H1 (cell line): ENCODE measurements around the gene SH2D5. TPM values are rescaled to one million over a fixed set of nuclear protein-coding genes. Genes with fewer than 3 reads are reported as not detected.

Source experiments
- ASH2L ChIP-seq: fragments of 200-600, 300-600 bp; sonication (generic); IDR thresholded peaks from one replicate; pipeline ENCODE4 v1.7.1; 2017; ENCODE audit warnings: low read length
- CHD1 ChIP-seq: IDR thresholded peaks from 2 replicates; pipeline ENCODE4 v1.6.1; 2012; ENCODE audit warnings: low read depth, low read length, improper control_type of control experiment
- CHD7 ChIP-seq: fragments of 300-600 bp; sonication (generic); IDR thresholded peaks from 2 replicates; pipeline ENCODE4 v1.7.1; 2012; ENCODE audit warnings: low read length, moderate library complexity, mild to moderate bottlenecking, inconsistent platforms; ENCODE audit not compliant: insufficient replicate concordance
- CTBP2 ChIP-seq: IDR thresholded peaks from 2 replicates; pipeline ENCODE4 v1.7.0; 2011; ENCODE audit warnings: borderline replicate concordance, mild to moderate bottlenecking, moderate library complexity, mixed read lengths, low read length; ENCODE audit not compliant: insufficient read depth, insufficient read length
- HDAC6 ChIP-seq: IDR thresholded peaks from one replicate; pipeline ENCODE4 v1.7.1; 2012; ENCODE audit warnings: low read depth, mild to moderate bottlenecking, inconsistent platforms, low read length, moderate library complexity
- SUZ12 ChIP-seq: fragments of 200-600 bp; sonication (generic); IDR thresholded peaks from 2 replicates; pipeline ENCODE4 v1.6.1; 2012; ENCODE audit warnings: mild to moderate bottlenecking, inconsistent platforms, low read length, moderate library complexity, mixed read lengths
- TAF7 ChIP-seq: optimal IDR thresholded peaks from 2 replicates; pipeline ENCODE3; 2011; ENCODE audit warnings: low read depth, mild to moderate bottlenecking, inconsistent platforms, low read length, moderate library complexity, borderline replicate concordance
- TCF12 ChIP-seq: IDR thresholded peaks from 2 replicates; pipeline ENCODE4 v1.6.1; 2011; ENCODE audit warnings: low read depth, mild to moderate bottlenecking, low read length
- USF2 ChIP-seq: IDR thresholded peaks from 2 replicates; pipeline ENCODE4 v1.6.1; 2011; ENCODE audit warnings: low read length, improper control_type of control experiment
- ZNF274 ChIP-seq: IDR thresholded peaks from 2 replicates; pipeline ENCODE4 v1.7.0; 2012; ENCODE audit warnings: low read length, borderline replicate concordance; ENCODE audit errors: extremely low read depth
- polyA plus RNA-seq, 7 experiments: library from polyadenylated mRNA; depleted of rRNA in 3 of 7; stranded (reverse) in 5 of 7; unstranded in 2 of 7; fragments of >200 nt in 5 of 7; fragments of 200-250 nt in 2 of 7; gene quantifications; 1 replicate in 5 of 7; 2 replicates in 1 of 7; 4 replicates in 1 of 7; pipeline versions ENCODE4 v1.2.1 to v1.2.3, GENCODE V29; 2011 to 2013; ENCODE audit warnings: missing spikeins in 2 of 7, mixed read lengths in 2 of 7
- total RNA-seq: library from RNA; stranded (reverse); fragmentation: NEBNext Ultra II Directional; extraction: Animal tissue kit (Norgen Biotek cat#: 25700); gene quantifications from 2 replicates; pipeline ENCODE4 v1.2.1, GENCODE V29; 2021

Gene SH2D5
- total and polyA plus RNA-seq, 2 of the 8 experiments (the other 6 are each of a cell fraction or from before 2014, with no cell fraction given) = 13.2 to 18.4 TPM

- no peak for TF ChIP-seq CHD7
- peak; percentile 46 for TF ChIP-seq ASH2L
- no peak for TF ChIP-seq TAF7
- no peak for TF ChIP-seq ZNF274
- no peak for TF ChIP-seq HDAC6
- 0 out of 2 replicates have a peak, but pooled peaks have one; percentile 43 for TF ChIP-seq USF2
- TF ChIP-seq TCF12 = no peak
- TF ChIP-seq CHD1 = no peak
- no peak for TF ChIP-seq SUZ12
- TF ChIP-seq CTBP2 = no peak
Observed at GRCh38 chr1:20727746-20728316, 4.7 kb downstream of the SH2D5 start (continued).
